IMR-90 (cell line): ENCODE results near the gene NR1I3.

Source experiments
- BHLHE40 ChIP-seq: fragments of 150-350 bp; IDR thresholded peaks from 2 replicates; pipeline ENCODE4 v1.6.1; 2016; ENCODE audit warnings: mild to moderate bottlenecking, low read depth, low read length
- CHD1 ChIP-seq: IDR thresholded peaks from 2 replicates; pipeline ENCODE4 v1.6.1; 2012; ENCODE audit warnings: low read depth, low read length, improper control_type of control experiment
- FOS ChIP-seq: fragments of 150-350 bp; IDR thresholded peaks from 2 replicates; pipeline ENCODE4 v1.6.1; 2016; ENCODE audit warnings: low read depth, low read length
- MXI1 ChIP-seq: IDR thresholded peaks from 2 replicates; pipeline ENCODE4 v1.6.1; 2012; ENCODE audit warnings: low read depth, mild to moderate bottlenecking, low read length, moderate library complexity, borderline replicate concordance
- POLR2A ChIP-seq: IDR thresholded peaks from 2 replicates; pipeline ENCODE4 v1.6.1; 2012; ENCODE audit warnings: mild to moderate bottlenecking, low read depth, low read length
- RCOR1 ChIP-seq: IDR thresholded peaks from 2 replicates; pipeline ENCODE4 v1.6.1; 2012; ENCODE audit warnings: mild to moderate bottlenecking, low read length, improper control_type of control experiment; ENCODE audit not compliant: insufficient replicate concordance
- RFX5 ChIP-seq: IDR thresholded peaks from 2 replicates; pipeline ENCODE4 v1.8.0; 2012; ENCODE audit warnings: low read depth, mild to moderate bottlenecking, low read length, moderate library complexity
- SMC3 ChIP-seq: fragments of 150-350 bp; IDR thresholded peaks from 2 replicates; pipeline ENCODE4 v1.6.1; 2016; ENCODE audit warnings: low read depth, mild to moderate bottlenecking, antibody characterized with exemption, low read length, moderate library complexity
- TF ChIP-seq, protein P1 (sequence below): conservative IDR thresholded peaks from 2 replicates; pipeline ENCODE4 v1.5.1; 2012; ENCODE audit warnings: mild to moderate bottlenecking, low read depth, low read length, improper control_type of control experiment
- TF ChIP-seq, protein P2 (sequence below): fragments of 150-350 bp; IDR thresholded peaks from 2 replicates; pipeline ENCODE4 v1.6.1; 2017; ENCODE audit warnings: mild to moderate bottlenecking, antibody characterized with exemption, low read length, low read depth

DNA sequence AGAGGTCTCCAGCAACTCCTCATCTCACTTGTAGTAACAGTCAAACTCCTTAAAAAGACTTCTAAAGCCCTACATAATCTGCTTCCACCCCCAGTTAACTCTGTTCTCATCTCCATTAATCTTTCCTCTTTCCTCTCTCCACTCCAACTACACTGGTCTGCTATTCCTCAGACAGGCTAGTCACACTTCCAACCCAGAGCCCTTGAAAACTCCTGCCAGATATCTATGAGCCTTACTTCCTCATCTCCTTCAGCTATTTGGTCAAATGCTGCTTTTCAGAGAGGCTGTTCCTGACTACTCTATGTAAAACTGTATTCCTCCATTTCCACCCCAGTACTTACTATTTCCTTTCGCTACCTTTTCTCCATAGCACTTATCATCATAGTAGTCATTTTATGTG lies 45.0 kb upstream of the NR1I3 start:
- TF ChIP-seq, protein P1, sequence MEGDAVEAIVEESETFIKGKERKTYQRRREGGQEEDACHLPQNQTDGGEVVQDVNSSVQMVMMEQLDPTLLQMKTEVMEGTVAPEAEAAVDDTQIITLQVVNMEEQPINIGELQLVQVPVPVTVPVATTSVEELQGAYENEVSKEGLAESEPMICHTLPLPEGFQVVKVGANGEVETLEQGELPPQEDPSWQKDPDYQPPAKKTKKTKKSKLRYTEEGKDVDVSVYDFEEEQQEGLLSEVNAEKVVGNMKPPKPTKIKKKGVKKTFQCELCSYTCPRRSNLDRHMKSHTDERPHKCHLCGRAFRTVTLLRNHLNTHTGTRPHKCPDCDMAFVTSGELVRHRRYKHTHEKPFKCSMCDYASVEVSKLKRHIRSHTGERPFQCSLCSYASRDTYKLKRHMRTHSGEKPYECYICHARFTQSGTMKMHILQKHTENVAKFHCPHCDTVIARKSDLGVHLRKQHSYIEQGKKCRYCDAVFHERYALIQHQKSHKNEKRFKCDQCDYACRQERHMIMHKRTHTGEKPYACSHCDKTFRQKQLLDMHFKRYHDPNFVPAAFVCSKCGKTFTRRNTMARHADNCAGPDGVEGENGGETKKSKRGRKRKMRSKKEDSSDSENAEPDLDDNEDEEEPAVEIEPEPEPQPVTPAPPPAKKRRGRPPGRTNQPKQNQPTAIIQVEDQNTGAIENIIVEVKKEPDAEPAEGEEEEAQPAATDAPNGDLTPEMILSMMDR = no peak
- TF ChIP-seq MXI1 = no peak
- TF ChIP-seq RCOR1 = no peak
- no peak for TF ChIP-seq CHD1
- TF ChIP-seq, protein P2, sequence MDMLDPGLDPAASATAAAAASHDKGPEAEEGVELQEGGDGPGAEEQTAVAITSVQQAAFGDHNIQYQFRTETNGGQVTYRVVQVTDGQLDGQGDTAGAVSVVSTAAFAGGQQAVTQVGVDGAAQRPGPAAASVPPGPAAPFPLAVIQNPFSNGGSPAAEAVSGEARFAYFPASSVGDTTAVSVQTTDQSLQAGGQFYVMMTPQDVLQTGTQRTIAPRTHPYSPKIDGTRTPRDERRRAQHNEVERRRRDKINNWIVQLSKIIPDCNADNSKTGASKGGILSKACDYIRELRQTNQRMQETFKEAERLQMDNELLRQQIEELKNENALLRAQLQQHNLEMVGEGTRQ = no peak
- TF ChIP-seq POLR2A = no peak
- TF ChIP-seq BHLHE40 = no peak
- TF ChIP-seq SMC3 = no peak
- TF ChIP-seq FOS = no peak
- no peak for TF ChIP-seq RFX5
